C4-2B (cell line): ENCODE data around the gene BHLHA15.

Experiments used
- CTCF ChIP-seq: fragments of 450-650 bp; conservative IDR thresholded peaks from 2 replicates; pipeline ENCODE4 v1.5.1; 2017; ENCODE audit warnings: mild to moderate bottlenecking
- ZFX ChIP-seq: fragments of 450-650 bp; IDR thresholded peaks from 2 replicates; pipeline ENCODE4 v1.6.1; 2017

GRCh38 chr7:98248156-98248555, 36.9 kb downstream of the BHLHA15 start:
- TF ChIP-seq CTCF (no peak), ZFX (no peak)
